H9 (cell line): ENCODE measurements around the gene ZNF683. TPM values are rescaled to one million over a fixed set of nuclear protein-coding genes. Genes with fewer than 3 reads are reported as not detected.

Experiments
- DNase-seq: peaks from one replicate; pipeline ENCODE4 v3.0.0-alpha.2; 2017
- H2AFZ ChIP-seq: one replicate; pipeline ENCODE4 v1.6.1; 2013; ENCODE audit warnings: mild to moderate bottlenecking, low read length, control low read depth, moderate library complexity
- H2AK5ac ChIP-seq: 2 replicates; pipeline ENCODE4 v1.6.1; 2013; ENCODE audit warnings: low read length, control low read depth, mixed read lengths; ENCODE audit not compliant: insufficient read length
- H2BK120ac ChIP-seq: one replicate; pipeline ENCODE4 v1.6.1; 2013; ENCODE audit warnings: low read depth, mild to moderate bottlenecking, low read length, control low read depth, inconsistent platforms; ENCODE audit not compliant: poor library complexity, severe bottlenecking
- H2BK12ac ChIP-seq: 2 replicates; pipeline ENCODE4 v1.6.1; 2013; ENCODE audit warnings: low read length, control low read depth, mixed read lengths, low read depth; ENCODE audit not compliant: insufficient read length
- H2BK15ac ChIP-seq: 2 replicates; pipeline ENCODE4 v1.6.1; 2013; ENCODE audit warnings: low read depth, low read length, control low read depth
- H2BK20ac ChIP-seq: one replicate; pipeline ENCODE4 v1.6.1; 2013; ENCODE audit warnings: low read depth, mild to moderate bottlenecking, low read length, control low read depth, inconsistent platforms; ENCODE audit not compliant: poor library complexity, severe bottlenecking
- H2BK5ac ChIP-seq: 2 replicates; pipeline ENCODE4 v1.6.1; 2013; ENCODE audit warnings: low read length, control low read depth, mixed read lengths; ENCODE audit not compliant: insufficient read length
- H3K14ac ChIP-seq: 2 replicates; pipeline ENCODE4 v1.6.1; 2013; ENCODE audit warnings: low read length, control low read depth; ENCODE audit not compliant: insufficient read depth
- H3K18ac ChIP-seq: 2 replicates; pipeline ENCODE4 v1.6.1; 2013; ENCODE audit warnings: low read depth, mild to moderate bottlenecking, mixed read lengths, low read length, control low read depth; ENCODE audit not compliant: insufficient read length
- H3K23ac ChIP-seq: 2 replicates; pipeline ENCODE4 v1.6.1; 2013; ENCODE audit warnings: low read length, control low read depth, mixed read lengths, low read depth; ENCODE audit not compliant: insufficient read length
- H3K23me2 ChIP-seq: 2 replicates; pipeline ENCODE4 v1.6.1; 2013; ENCODE audit warnings: low read depth, mild to moderate bottlenecking, mixed read lengths, low read length, control low read depth; ENCODE audit not compliant: insufficient read length, poor library complexity, severe bottlenecking
- H3K27ac ChIP-seq: 2 replicates; pipeline ENCODE4 v1.5.1; 2013; ENCODE audit warnings: low read length, control low read depth, mixed read lengths, low read depth; ENCODE audit not compliant: insufficient read length
- H3K27me3 ChIP-seq: 2 replicates; pipeline ENCODE4 v1.6.1; 2013; ENCODE audit warnings: low read length, control low read depth, inconsistent platforms; ENCODE audit not compliant: insufficient read depth
- H3K4ac ChIP-seq: 2 replicates; pipeline ENCODE4 v1.6.1; 2013; ENCODE audit warnings: low read depth, mild to moderate bottlenecking, control low read depth, inconsistent platforms, low read length, moderate library complexity
- H3K4me1 ChIP-seq: 2 replicates; pipeline ENCODE4 v1.6.1; 2013; ENCODE audit warnings: low read length, control low read depth, inconsistent platforms; ENCODE audit not compliant: insufficient read depth
- H3K4me2 ChIP-seq: 2 replicates; pipeline ENCODE4 v1.6.1; 2013; ENCODE audit warnings: low read length, control low read depth, mixed read lengths; ENCODE audit not compliant: insufficient read length, insufficient read depth
- H3K56ac ChIP-seq: 2 replicates; pipeline ENCODE4 v1.6.1; 2013; ENCODE audit warnings: low read depth, mild to moderate bottlenecking, mixed read lengths, low read length, control low read depth; ENCODE audit not compliant: insufficient read length
- H3K79me1 ChIP-seq: 2 replicates; pipeline ENCODE4 v1.6.1; 2013; ENCODE audit warnings: low read depth, mild to moderate bottlenecking, moderate library complexity, low read length, control low read depth, inconsistent platforms; ENCODE audit not compliant: insufficient read depth, poor library complexity, severe bottlenecking
- H3K79me2 ChIP-seq: 2 replicates; pipeline ENCODE4 v1.6.1; 2013; ENCODE audit warnings: low read length, control low read depth, inconsistent platforms; ENCODE audit not compliant: insufficient read depth
- H3K9ac ChIP-seq: 2 replicates; pipeline ENCODE4 v1.6.1; 2013; ENCODE audit warnings: low read length, control low read depth, mixed read lengths; ENCODE audit not compliant: insufficient read length; ENCODE audit errors: extremely low read depth
- H3K9me3 ChIP-seq: one replicate; pipeline ENCODE4 v1.6.1; 2013; ENCODE audit warnings: low read depth, low read length, inconsistent platforms; ENCODE audit not compliant: control insufficient read depth
- H3T11ph ChIP-seq: one replicate; pipeline ENCODE4 v1.6.1; 2013; ENCODE audit warnings: mild to moderate bottlenecking, low read length, control low read depth, inconsistent platforms
- H4K20me1 ChIP-seq: one replicate; pipeline ENCODE4 v1.6.1; 2013; ENCODE audit not compliant: control insufficient read depth, insufficient read length, insufficient read depth
- H4K5ac ChIP-seq: 2 replicates; pipeline ENCODE4 v1.6.1; 2013; ENCODE audit warnings: low read depth, mild to moderate bottlenecking, mixed read lengths, low read length, control low read depth; ENCODE audit not compliant: insufficient read length
- H4K8ac ChIP-seq: replicated peaks from 2 replicates; pipeline ENCODE4 v1.6.1; 2013; ENCODE audit warnings: low read length, control low read depth, mixed read lengths, low read depth; ENCODE audit not compliant: insufficient read length
- H4K91ac ChIP-seq: 2 replicates; pipeline ENCODE4 v1.6.1; 2013; ENCODE audit warnings: low read depth, mild to moderate bottlenecking, moderate library complexity, mixed read lengths, low read length, control low read depth; ENCODE audit not compliant: insufficient read length
- H3K27ac Mint-ChIP-seq, 3 experiments: 2 replicates in 2 of 3; 3 replicates in 1 of 3; pipeline ENCODE4 v1.8.0; 2020 to 2021; ENCODE audit warnings: mixed read lengths in 3 of 3, mild to moderate bottlenecking in 1 of 3, moderate library complexity in 1 of 3
- H3K27me3 Mint-ChIP-seq: 2 replicates; pipeline ENCODE4 v1.8.0; 2021; ENCODE audit warnings: low read depth, mild to moderate bottlenecking, moderate library complexity, mixed read lengths
- H3K36me3 Mint-ChIP-seq, 3 experiments: 2 replicates in 2 of 3; 3 replicates in 1 of 3; pipeline ENCODE4 v1.8.0; 2020 to 2021; ENCODE audit warnings: low read depth in 3 of 3, mixed read lengths in 3 of 3; ENCODE audit not compliant: insufficient read depth in 1 of 3
- H3K4me1 Mint-ChIP-seq, 2 experiments: 2 replicates each; pipeline ENCODE4 v1.8.0; 2020; ENCODE audit warnings: mixed read lengths in 2 of 2
- H3K4me3 Mint-ChIP-seq, 2 experiments: 2 replicates in 1 of 2; 3 replicates in 1 of 2; pipeline ENCODE4 v1.8.0; 2020 to 2021; ENCODE audit warnings: mild to moderate bottlenecking in 2 of 2, mixed read lengths in 2 of 2, moderate library complexity in 1 of 2
- H3K9me3 Mint-ChIP-seq, 2 experiments: 2 replicates in 1 of 2; 3 replicates in 1 of 2; pipeline ENCODE4 v1.8.0; 2020; ENCODE audit warnings: mild to moderate bottlenecking in 2 of 2, mixed read lengths in 2 of 2, moderate library complexity in 1 of 2
- CTCF ChIP-seq: fragments of 200-600 bp; sonication (generic); conservative IDR thresholded peaks from 3 replicates; pipeline ENCODE4 v1.8.0; 2021; ENCODE audit warnings: antibody characterized with exemption, mild to moderate bottlenecking
- WGBS: extraction: QIAGEN DNeasy Blood & Tissue Kit; methylation state at CpG from one replicate; pipeline ENCODE4 v1.1.7; 2013; ENCODE audit warnings: missing lambda C conversion rate, low lambda C conversion rate, mixed read lengths; ENCODE audit not compliant: insufficient read length; ENCODE audit errors: extremely low coverage; 5-methylcytosine and 5-hydroxymethylcytosine counted together
- total RNA-seq: library from RNA; stranded (reverse); gene quantifications from 2 replicates; pipeline ENCODE4 v1.2.1, GENCODE V29; 2021

ZNF683 gene
- total RNA-seq, 1 experiment from 2014 or later, result not detected

- Histone ChIP-seq H4K8ac (no peak overlapping the region), H3K14ac (no peak overlapping the region), H4K20me1 (no peaks in the 10 kb centered on the region), H2BK20ac (no peak overlapping the region), H3K4me1 (no peaks in the 10 kb centered on the region), H4K91ac (no peak overlapping the region), H2AK5ac (no peak overlapping the region), H3K18ac (no peak overlapping the region), H3K79me1 (no peaks in the 10 kb centered on the region), H3T11ph (no peak overlapping the region), H3K4ac (no peak overlapping the region), H2BK15ac (no peak overlapping the region), H3K9me3 (no peaks in the 10 kb centered on the region), H3K27me3 (no peaks in the 10 kb centered on the region), H3K23ac (no peak overlapping the region), H4K5ac (no peak overlapping the region), H3K4me2 (no peak overlapping the region), H2BK5ac (no peak overlapping the region), H3K27ac (no peak overlapping the region), H2BK12ac (no peak overlapping the region), H3K23me2 (no peaks in the 10 kb centered on the region), H3K9ac (no peak overlapping the region), H3K79me2 (no peaks in the 10 kb centered on the region), H3K56ac (no peak overlapping the region), H2AFZ (no peak overlapping the region), H2BK120ac (no peak overlapping the region)
- Mint-ChIP-seq H3K27me3 (peaks cover 3% of the 10 kb centered on the region), H3K4me1 (peaks cover 31 to 45% of the 10 kb centered on the region in 2 experiments), H3K4me3 (no peak overlapping the region), H3K27ac (peak overlapping the region in 2 of 3 experiments; percentile 67 to 82; a peak in 3 of 7 replicates), H3K36me3 (peaks cover under 1 to 6% (median under 1%) of the 10 kb centered on the region in 3 experiments; a peak in 4 of 7 replicates), H3K9me3 (no peaks in the 10 kb centered on the region)
- no peak for DNase-seq
- WGBS, result no CpG with 5 or more reads among the region's 8 CpGs
- TF ChIP-seq CTCF, result no peak
Observed at GRCh38 chr1:26315874-26316850, 56.4 kb downstream of the ZNF683 start.
